Right lung (tissue), 5 donors: ENCODE results near the gene UBE2E2. TPM values are rescaled to one million over a fixed set of nuclear protein-coding genes. Genes with fewer than 3 reads are reported as not detected.
A peak's percentile ranks its signal among the peaks of the same experiment; 100 is the strongest.
"Not testable (repeated sequence)": the region's sequence is repeated elsewhere in the genome, so short reads cannot be mapped to it uniquely, and the experiment has no call there.

Experiments
- DNase-seq, 2 donors: peaks; one replicate each; pipeline ENCODE4 v3.0.0-alpha.2; 2013
- polyA plus RNA-seq, 5 donors: library from polyadenylated mRNA; unstranded; fragments of 120-200 nt; gene quantifications; one replicate each; pipeline versions ENCODE4 v1.2.1 to v1.2.3, GENCODE V29; 2013; ENCODE audit warnings: inconsistent platforms in 1 of 5, low replicate concordance in 1 of 5; ENCODE audit not compliant: insufficient read length in 5 of 5, insufficient read depth in 1 of 5

The UBE2E2 gene
- polyA plus RNA-seq, 5 donors: 39.8 to 58.8 (median 52.1) TPM

- no peak for DNase-seq
Observed at GRCh38 chr3:23325466-23326065, 122.4 kb downstream of the UBE2E2 start.

- no peak for DNase-seq
Observed at GRCh38 chr3:23329471-23330105, 126.5 kb downstream of the UBE2E2 start.

- DNase-seq: no peak
Observed at GRCh38 chr3:23330568-23330967, 127.4 kb downstream of the UBE2E2 start.

GRCh38 chr3:23331141-23331935, 128.2 kb downstream of the UBE2E2 start:
- no peak for DNase-seq

GRCh38 chr3:23333633-23334032, 130.5 kb downstream of the UBE2E2 start:
- DNase-seq: no peak

- not testable (repeated sequence) for DNase-seq
Observed at GRCh38 chr3:23336853-23337252, 133.7 kb downstream of the UBE2E2 start.

GRCh38 chr3:23341147-23341838, 138.2 kb downstream of the UBE2E2 start:
- no peak for DNase-seq

GRCh38 chr3:23342343-23342742, 139.2 kb downstream of the UBE2E2 start:
- DNase-seq: no peak

GRCh38 chr3:23343509-23343908, 140.4 kb downstream of the UBE2E2 start:
- no peak for DNase-seq

- no peak for DNase-seq
Observed at GRCh38 chr3:23344886-23345285, 141.8 kb downstream of the UBE2E2 start.

- DNase-seq: not testable (repeated sequence)
Observed at GRCh38 chr3:23349444-23349843, 146.3 kb downstream of the UBE2E2 start.

GRCh38 chr3:23356169-23356568, 153.0 kb downstream of the UBE2E2 start:
- DNase-seq: no peak

GRCh38 chr3:23356923-23357322, 153.8 kb downstream of the UBE2E2 start:
- no peak for DNase-seq

GRCh38 chr3:23359116-23359515, 156.0 kb downstream of the UBE2E2 start:
- no peak for DNase-seq

- DNase-seq: no peak
Observed at GRCh38 chr3:23365066-23365465, 161.9 kb downstream of the UBE2E2 start.

GRCh38 chr3:23368731-23369130, 165.6 kb downstream of the UBE2E2 start:
- no peak for DNase-seq

GRCh38 chr3:23372285-23372684, 169.2 kb downstream of the UBE2E2 start:
- DNase-seq: peak in 1 of 2 donors; percentile 13

GRCh38 chr3:23376516-23377248, 173.6 kb downstream of the UBE2E2 start:
- DNase-seq: no peak

- DNase-seq: no peak
Observed at GRCh38 chr3:23377928-23378672, 175.0 kb downstream of the UBE2E2 start.

- no peak for DNase-seq
Observed at GRCh38 chr3:23383875-23384274, 180.7 kb downstream of the UBE2E2 start.

- DNase-seq: no peak
Observed at GRCh38 chr3:23385327-23385726, 182.2 kb downstream of the UBE2E2 start.
